ENCODE data around the gene CDC42BPB.

DNA sequence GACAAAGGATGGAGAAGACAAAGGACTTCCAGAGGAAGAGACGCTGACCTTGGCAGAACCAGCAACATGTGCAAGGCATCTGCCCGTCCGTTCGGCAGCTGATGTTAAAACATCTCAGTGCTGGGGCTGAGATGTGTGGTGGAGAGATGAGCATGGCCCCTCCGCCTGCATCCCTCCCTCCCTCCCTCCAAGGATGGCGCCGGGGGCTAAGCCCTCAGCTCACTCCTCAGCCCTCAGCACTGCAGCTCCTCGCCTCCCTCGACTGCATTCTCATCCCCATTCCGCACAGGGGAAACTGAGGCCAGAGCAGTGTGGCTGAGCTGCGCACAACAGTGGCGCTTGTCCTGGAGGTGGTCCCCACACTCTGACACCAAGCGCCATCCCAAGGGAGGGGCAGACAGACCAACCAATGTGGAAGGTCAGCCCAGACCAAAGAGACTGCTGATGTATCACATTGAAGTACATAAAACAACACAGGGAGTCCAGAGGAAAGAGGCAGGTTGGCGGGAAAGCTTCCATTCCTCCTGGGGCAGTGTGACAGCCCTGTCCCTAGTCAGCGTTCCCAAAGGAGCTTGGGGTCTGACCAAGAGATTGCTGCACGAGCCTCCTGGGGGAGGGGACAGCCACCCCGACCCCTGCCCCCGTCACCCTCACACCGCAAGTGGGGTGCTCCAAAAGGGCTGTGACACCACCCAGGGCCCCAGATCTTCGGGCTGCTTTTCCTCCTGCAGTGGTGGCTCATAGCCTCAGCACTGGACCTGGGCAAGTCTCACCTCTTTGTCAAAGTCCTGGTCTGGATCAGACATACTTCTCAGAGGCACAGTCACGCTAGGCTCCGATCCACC is 119.8 kb downstream of the CDC42BPB start:
- TF ChIP-seq, protein P1, sequence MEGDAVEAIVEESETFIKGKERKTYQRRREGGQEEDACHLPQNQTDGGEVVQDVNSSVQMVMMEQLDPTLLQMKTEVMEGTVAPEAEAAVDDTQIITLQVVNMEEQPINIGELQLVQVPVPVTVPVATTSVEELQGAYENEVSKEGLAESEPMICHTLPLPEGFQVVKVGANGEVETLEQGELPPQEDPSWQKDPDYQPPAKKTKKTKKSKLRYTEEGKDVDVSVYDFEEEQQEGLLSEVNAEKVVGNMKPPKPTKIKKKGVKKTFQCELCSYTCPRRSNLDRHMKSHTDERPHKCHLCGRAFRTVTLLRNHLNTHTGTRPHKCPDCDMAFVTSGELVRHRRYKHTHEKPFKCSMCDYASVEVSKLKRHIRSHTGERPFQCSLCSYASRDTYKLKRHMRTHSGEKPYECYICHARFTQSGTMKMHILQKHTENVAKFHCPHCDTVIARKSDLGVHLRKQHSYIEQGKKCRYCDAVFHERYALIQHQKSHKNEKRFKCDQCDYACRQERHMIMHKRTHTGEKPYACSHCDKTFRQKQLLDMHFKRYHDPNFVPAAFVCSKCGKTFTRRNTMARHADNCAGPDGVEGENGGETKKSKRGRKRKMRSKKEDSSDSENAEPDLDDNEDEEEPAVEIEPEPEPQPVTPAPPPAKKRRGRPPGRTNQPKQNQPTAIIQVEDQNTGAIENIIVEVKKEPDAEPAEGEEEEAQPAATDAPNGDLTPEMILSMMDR (IDR thresholded peaks at IDR 0.05), result no peak
- TF ChIP-seq, protein P2, sequence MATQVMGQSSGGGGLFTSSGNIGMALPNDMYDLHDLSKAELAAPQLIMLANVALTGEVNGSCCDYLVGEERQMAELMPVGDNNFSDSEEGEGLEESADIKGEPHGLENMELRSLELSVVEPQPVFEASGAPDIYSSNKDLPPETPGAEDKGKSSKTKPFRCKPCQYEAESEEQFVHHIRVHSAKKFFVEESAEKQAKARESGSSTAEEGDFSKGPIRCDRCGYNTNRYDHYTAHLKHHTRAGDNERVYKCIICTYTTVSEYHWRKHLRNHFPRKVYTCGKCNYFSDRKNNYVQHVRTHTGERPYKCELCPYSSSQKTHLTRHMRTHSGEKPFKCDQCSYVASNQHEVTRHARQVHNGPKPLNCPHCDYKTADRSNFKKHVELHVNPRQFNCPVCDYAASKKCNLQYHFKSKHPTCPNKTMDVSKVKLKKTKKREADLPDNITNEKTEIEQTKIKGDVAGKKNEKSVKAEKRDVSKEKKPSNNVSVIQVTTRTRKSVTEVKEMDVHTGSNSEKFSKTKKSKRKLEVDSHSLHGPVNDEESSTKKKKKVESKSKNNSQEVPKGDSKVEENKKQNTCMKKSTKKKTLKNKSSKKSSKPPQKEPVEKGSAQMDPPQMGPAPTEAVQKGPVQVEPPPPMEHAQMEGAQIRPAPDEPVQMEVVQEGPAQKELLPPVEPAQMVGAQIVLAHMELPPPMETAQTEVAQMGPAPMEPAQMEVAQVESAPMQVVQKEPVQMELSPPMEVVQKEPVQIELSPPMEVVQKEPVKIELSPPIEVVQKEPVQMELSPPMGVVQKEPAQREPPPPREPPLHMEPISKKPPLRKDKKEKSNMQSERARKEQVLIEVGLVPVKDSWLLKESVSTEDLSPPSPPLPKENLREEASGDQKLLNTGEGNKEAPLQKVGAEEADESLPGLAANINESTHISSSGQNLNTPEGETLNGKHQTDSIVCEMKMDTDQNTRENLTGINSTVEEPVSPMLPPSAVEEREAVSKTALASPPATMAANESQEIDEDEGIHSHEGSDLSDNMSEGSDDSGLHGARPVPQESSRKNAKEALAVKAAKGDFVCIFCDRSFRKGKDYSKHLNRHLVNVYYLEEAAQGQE (IDR thresholded peaks at IDR 0.05; ENCODE audit: insufficient read depth in 1 of 2, low read depth in 2 of 2, low read length in 1 of 2), result no peak
- TF ChIP-seq TCF7L2 (IDR thresholded peaks at IDR 0.05; ENCODE audit: low read depth, low read length) (no peak), POLR2AphosphoS5 (IDR thresholded peaks at IDR 0.05; ENCODE audit: low read depth, low read length) (no peak), SIN3A (IDR thresholded peaks at IDR 0.05; ENCODE audit: borderline replicate concordance, insufficient read depth, low read depth, low read length) (no peak)

Data from Panc1 (cell line).